ENCODE measurements around the gene PLRG1.

PLRG1 gene

GRCh38 chr4:154566639-154567204 lies 16.5 kb upstream of the PLRG1 start:
- H3K9me3 ChIP-seq (ENCODE audit: control insufficient read depth, insufficient read depth, low read depth, low read length) = no peaks in the 10 kb centered on the region
- H3K36me3 ChIP-seq (ENCODE audit: control insufficient read depth in 2 of 2, insufficient read depth in 1 of 2, low read length in 2 of 2) = no peaks in the 10 kb centered on the region
- ChIA-PET CTCF (interaction anchor here (1.0 to 1.4 kb wide), 2 partner anchors 15 to 54 kb away, joined by 3 to 4 read pairs; no protein-coding TSS in a partner anchor), POLR2A (no interaction called here)
- TF ChIP-seq GLIS2 (tag by site-specific recombination; IDR thresholded peaks at IDR 0.05) = no peak
- TF ChIP-seq ZNF221 (tag by site-specific recombination; IDR thresholded peaks at IDR 0.05; ENCODE audit: borderline replicate concordance) = no peak
- no peak for TF ChIP-seq ZFHX2 (tag by site-specific recombination; conservative IDR thresholded peaks at IDR 0.05)
- no peak for TF ChIP-seq ZNF629 (tag by site-specific recombination; IDR thresholded peaks at IDR 0.05)
- TF ChIP-seq ZNF155 (tag by site-specific recombination; IDR thresholded peaks at IDR 0.05) = no peak
- no peak for TF ChIP-seq HOXC10 (CRISPR knock-in tag; IDR thresholded peaks at IDR 0.05)
- no peaks in the 10 kb centered on the region for H3K4me1 ChIP-seq (ENCODE audit: control insufficient read depth, insufficient read depth, low read length)
- no peak overlapping the region for H3K4me3 ChIP-seq (ENCODE audit: low read depth, low read length)
- H3K27ac ChIP-seq (ENCODE audit: extremely low read depth, low read depth, low read length) = no peak overlapping the region

GRCh38 chr4:154565704-154566103 lies 15.5 kb upstream of the PLRG1 start:
- CTCF ChIA-PET = interaction anchor here (1.0 kb wide), 1 partner anchor 55 kb away, joined by 3 read pairs; no protein-coding TSS in a partner anchor
- no peaks in the 10 kb centered on the region for H3K9me3 ChIP-seq (ENCODE audit: control insufficient read depth, insufficient read depth, low read depth, low read length)
- POLR2A ChIA-PET = no interaction called here
- H3K36me3 ChIP-seq (ENCODE audit: control insufficient read depth in 2 of 2, insufficient read depth in 1 of 2, low read length in 2 of 2) = no peaks in the 10 kb centered on the region
- H3K4me3 ChIP-seq (ENCODE audit: low read depth, low read length) = no peak overlapping the region
- no peak overlapping the region for H3K27ac ChIP-seq (ENCODE audit: extremely low read depth, low read depth, low read length)
- TF ChIP-seq ZNF560 (tag by site-specific recombination; IDR thresholded peaks at IDR 0.05; ENCODE audit: borderline replicate concordance) (no peak), ZNF132 (tag by site-specific recombination; IDR thresholded peaks at IDR 0.05; ENCODE audit: borderline replicate concordance) (no peak), KLF17 (tag by site-specific recombination; IDR thresholded peaks at IDR 0.05) (no peak), ZSCAN16 (tag by site-specific recombination; IDR thresholded peaks at IDR 0.05) (no peak), ELK4 (IDR thresholded peaks at IDR 0.05; ENCODE audit: borderline replicate concordance, low read depth, low read length) (no peak), ZNF335 (tag by site-specific recombination; conservative IDR thresholded peaks at IDR 0.05) (no peak), ZNF670 (tag by site-specific recombination; IDR thresholded peaks at IDR 0.05; ENCODE audit: low read depth) (no peak), ZNF214 (tag by site-specific recombination; IDR thresholded peaks at IDR 0.05; ENCODE audit: borderline replicate concordance) (no peak), PBX3 (CRISPR knock-in tag; IDR thresholded peaks at IDR 0.05) (no peak), ZFHX2 (tag by site-specific recombination; conservative IDR thresholded peaks at IDR 0.05) (no peak), ZBTB44 (tag by site-specific recombination; IDR thresholded peaks at IDR 0.05) (no peak), ZNF701 (tag by site-specific recombination; IDR thresholded peaks at IDR 0.05) (no peak), KLF10 (tag by site-specific recombination; IDR thresholded peaks at IDR 0.05) (no peak), ZNF112 (tag by site-specific recombination; IDR thresholded peaks at IDR 0.05) (no peak), ZNF561 (tag by site-specific recombination; IDR thresholded peaks at IDR 0.05; ENCODE audit: borderline replicate concordance) (no peak), ZNF292 (tag by site-specific recombination; IDR thresholded peaks at IDR 0.05; ENCODE audit: borderline replicate concordance, low read depth) (no peak), ZNF114 (tag by site-specific recombination; IDR thresholded peaks at IDR 0.05) (no peak), ZSCAN30 (tag by site-specific recombination; IDR thresholded peaks at IDR 0.05) (no peak), ZNF140 (tag by site-specific recombination; IDR thresholded peaks at IDR 0.05) (no peak)
- TF ChIP-seq, protein P1, sequence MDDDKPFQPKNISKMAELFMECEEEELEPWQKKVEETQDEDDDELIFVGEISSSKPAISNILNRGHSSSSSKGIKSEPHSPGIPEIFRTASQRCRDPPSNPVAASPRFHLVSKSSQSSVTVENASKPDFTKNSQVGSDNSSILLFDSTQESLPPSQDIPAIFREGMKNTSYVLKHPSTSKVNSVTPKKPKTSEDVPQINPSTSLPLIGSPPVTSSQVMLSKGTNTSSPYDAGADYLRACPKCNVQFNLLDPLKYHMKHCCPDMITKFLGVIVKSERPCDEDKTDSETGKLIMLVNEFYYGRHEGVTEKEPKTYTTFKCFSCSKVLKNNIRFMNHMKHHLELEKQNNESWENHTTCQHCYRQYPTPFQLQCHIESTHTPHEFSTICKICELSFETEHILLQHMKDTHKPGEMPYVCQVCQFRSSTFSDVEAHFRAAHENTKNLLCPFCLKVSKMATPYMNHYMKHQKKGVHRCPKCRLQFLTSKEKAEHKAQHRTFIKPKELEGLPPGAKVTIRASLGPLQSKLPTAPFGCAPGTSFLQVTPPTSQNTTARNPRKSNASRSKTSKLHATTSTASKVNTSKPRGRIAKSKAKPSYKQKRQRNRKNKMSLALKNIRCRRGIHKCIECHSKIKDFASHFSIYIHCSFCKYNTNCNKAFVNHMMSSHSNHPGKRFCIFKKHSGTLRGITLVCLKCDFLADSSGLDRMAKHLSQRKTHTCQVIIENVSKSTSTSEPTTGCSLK (tag by site-specific recombination; IDR thresholded peaks at IDR 0.05) = no peak
- H3K4me1 ChIP-seq (ENCODE audit: control insufficient read depth, insufficient read depth, low read length) = no peaks in the 10 kb centered on the region
